OCI-LY1 (cell line): Measurements from ENCODE around the gene IQCN.

Source experiments
- EZH2 ChIP-seq: fragments of 200-600 bp; sonication (generic), shearing (Covaris generic); IDR thresholded peaks from 2 replicates; pipeline ENCODE4 v1.8.0; 2017; ENCODE audit warnings: borderline replicate concordance, mixed run types, mild to moderate bottlenecking, antibody characterized with exemption, low read length, moderate library complexity, mixed read lengths
- TF ChIP-seq, protein P1 (sequence below): fragments of 200-600 bp; sonication (generic), shearing (Covaris generic); IDR thresholded peaks from 2 replicates; pipeline ENCODE4 v1.5.1; 2017; ENCODE audit warnings: mild to moderate bottlenecking, antibody characterized with exemption, low read length, moderate library complexity, mixed read lengths

DNA sequence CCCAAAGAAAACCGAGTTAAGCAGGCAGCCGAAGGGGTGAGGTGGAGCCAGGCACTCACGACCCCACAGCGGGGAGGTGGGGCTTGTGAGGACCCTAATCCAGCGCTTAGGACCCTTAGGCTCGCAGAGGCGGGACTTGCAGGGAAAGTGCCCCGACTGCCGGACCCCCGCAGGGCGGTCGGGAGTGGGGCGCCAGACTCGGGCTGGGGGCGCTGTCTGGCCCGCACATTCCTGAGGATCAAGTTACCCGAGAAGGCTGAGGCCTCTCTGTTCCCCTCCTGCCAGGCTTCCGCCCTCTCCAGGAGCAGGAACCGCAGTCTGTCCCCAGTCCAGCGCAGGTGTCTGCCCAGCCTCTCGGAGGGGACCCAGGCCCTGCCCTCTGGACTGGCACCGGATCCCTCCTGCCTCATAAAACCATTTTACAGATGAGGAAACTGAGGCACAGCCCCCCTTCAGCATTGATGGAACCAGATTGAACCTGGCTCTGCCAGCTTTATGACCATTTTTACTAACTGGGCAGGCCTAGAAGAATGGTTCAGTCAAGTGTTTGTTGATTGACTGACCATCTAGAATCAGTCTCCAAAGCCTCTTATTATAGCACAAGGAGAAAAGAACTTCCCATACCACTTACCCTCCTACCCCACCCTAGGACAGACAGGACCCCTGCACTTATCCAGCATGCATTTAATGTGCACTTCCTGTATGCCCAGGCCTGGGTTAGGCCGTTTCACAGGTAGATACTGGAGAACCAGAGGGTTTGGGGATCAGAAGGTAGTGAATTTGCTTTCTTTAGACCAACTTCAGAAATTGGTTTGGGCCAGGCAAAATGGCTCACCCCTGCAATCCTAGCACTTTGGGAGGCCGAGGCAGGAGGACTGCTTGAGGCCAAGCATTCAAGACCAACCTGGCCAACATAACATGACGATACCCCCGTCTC, 13.9 kb upstream of the IQCN start:
- TF ChIP-seq EZH2, result no peak
- TF ChIP-seq, protein P1, sequence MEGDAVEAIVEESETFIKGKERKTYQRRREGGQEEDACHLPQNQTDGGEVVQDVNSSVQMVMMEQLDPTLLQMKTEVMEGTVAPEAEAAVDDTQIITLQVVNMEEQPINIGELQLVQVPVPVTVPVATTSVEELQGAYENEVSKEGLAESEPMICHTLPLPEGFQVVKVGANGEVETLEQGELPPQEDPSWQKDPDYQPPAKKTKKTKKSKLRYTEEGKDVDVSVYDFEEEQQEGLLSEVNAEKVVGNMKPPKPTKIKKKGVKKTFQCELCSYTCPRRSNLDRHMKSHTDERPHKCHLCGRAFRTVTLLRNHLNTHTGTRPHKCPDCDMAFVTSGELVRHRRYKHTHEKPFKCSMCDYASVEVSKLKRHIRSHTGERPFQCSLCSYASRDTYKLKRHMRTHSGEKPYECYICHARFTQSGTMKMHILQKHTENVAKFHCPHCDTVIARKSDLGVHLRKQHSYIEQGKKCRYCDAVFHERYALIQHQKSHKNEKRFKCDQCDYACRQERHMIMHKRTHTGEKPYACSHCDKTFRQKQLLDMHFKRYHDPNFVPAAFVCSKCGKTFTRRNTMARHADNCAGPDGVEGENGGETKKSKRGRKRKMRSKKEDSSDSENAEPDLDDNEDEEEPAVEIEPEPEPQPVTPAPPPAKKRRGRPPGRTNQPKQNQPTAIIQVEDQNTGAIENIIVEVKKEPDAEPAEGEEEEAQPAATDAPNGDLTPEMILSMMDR, result no peak
